ENCODE data around the gene CATSPERZ. TPM values are rescaled to one million over a fixed set of nuclear protein-coding genes. Genes with fewer than 3 reads are reported as not detected.

CATSPERZ gene
- total and polyA plus RNA-seq, 2 of the 8 experiments (the other 6 are each of a cell fraction or from before 2014, with no cell fraction given): 0.77 TPM; not detected in 1

DNA sequence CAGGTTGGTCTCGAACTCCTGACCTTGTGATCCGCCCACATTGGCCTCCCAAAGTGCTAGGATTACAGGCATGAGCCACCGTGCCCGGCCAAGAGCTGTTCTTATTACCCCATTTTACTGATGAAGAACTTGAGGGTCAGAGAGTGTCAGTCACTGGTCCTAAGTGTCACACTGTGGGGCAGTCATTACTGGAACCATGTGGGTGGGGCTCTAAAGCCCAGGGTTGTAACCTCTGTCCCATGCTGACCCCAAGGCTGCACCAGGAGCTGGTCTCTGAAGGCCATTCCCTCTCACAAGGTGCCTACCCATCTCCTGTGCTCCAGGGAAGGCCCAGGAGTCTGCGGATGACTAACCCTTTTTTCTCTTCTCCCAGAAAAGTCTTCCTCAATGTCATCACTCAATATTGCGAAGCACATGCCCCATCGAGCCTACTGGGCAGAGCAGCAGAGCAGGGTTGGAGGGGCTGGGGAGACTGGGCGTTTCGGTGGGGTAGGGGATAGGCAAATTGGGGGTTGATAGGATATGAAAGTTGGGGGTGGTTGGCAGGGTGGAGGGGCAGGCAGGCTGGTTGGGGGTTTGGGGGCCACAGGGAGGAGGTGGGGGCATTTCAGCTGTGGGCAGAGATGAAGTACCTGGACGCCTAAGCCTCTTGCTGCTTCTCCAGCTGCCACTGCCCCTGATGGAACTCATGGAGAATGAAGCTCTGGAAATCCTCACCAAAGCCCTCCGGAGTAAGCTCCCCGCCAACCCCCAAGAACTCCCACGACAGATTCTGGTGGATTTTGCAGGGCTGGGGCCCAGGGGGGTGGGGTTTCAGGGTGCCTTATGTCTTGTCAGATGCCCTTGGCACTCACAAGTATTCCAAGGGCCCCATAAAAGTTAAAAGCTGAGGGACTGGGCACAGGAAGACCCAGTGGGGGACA lies 3.2 kb downstream of the CATSPERZ start:
- no peak overlapping the region for H2BK120ac ChIP-seq (replicated peaks; ENCODE audit: low read depth, low read length)
- no peak overlapping the region; the same call in 1 of the 2 replicates for H3K18ac ChIP-seq (ENCODE audit: extremely low read depth, low read length)
- 0 out of 8 replicates have a peak overlapping the region, but pooled peaks of 2 of the 4 experiments have one; percentile 57 to 59 for H3K4me3 ChIP-seq (ENCODE audit: extremely low read depth in 1 of 4, insufficient read depth in 2 of 4, low read depth in 3 of 4, low read length in 4 of 4)
- H3K4me1 ChIP-seq (replicated peaks in 1 of 4; ENCODE audit: control insufficient read depth in 3 of 4, insufficient read depth in 4 of 4, low read length in 3 of 4): peaks cover 3 to 22% (median 19%) of the 10 kb centered on the region in 4 experiments; a peak in 6 of 7 replicates
- H4K91ac ChIP-seq (replicated peaks; ENCODE audit: insufficient read length, low read length): no peak overlapping the region
- no peak overlapping the region for H3K23ac ChIP-seq (ENCODE audit: insufficient read length)
- H3K4ac ChIP-seq (replicated peaks; ENCODE audit: insufficient read length, low read depth, low read length): no peak overlapping the region
- H3K4me2 ChIP-seq (ENCODE audit: insufficient read depth in 1 of 2, low read depth in 2 of 2, low read length in 2 of 2): peak overlapping the region in 1 of 2 experiments; percentile 38; a peak in 2 of 4 replicates
- no peak overlapping the region for H3K56ac ChIP-seq (replicated peaks; ENCODE audit: insufficient read length, low read depth, low read length)
- peaks cover 11% of the 10 kb centered on the region; the same call in 1 of the 2 replicates for H3K79me1 ChIP-seq (ENCODE audit: low read depth, low read length)
- H2BK5ac ChIP-seq (ENCODE audit: low read depth, low read length): no peak overlapping the region
- no peaks in the 10 kb centered on the region; a peak in 1 of 8 replicates for H3K36me3 ChIP-seq (ENCODE audit: control insufficient read depth in 2 of 4, insufficient read depth in 4 of 4, low read length in 3 of 4)
- no peak overlapping the region for H2AK5ac ChIP-seq (ENCODE audit: low read depth, low read length)
- no peak for DNase-seq (ENCODE audit: low read depth in 1 of 2, low spot score in 2 of 2)
- no peak overlapping the region for H4K8ac ChIP-seq (ENCODE audit: extremely low read depth, insufficient read depth, low read length)
- no peak overlapping the region for H2AFZ ChIP-seq (ENCODE audit: low read length)
- H3K14ac ChIP-seq (ENCODE audit: insufficient read length): no peak overlapping the region
- no peak overlapping the region for H2BK20ac ChIP-seq (ENCODE audit: low read length)
- no peak overlapping the region for H4K5ac ChIP-seq (ENCODE audit: insufficient read length, low read depth, low read length)
- H3K27ac ChIP-seq (ENCODE audit: low read depth, low read length): no peak overlapping the region
- peaks cover 20 to 41% (median 29%) of the 10 kb centered on the region in 4 experiments for H3K27me3 ChIP-seq (replicated peaks in 1 of 4; ENCODE audit: control insufficient read depth in 3 of 4, extremely low read depth in 1 of 4, insufficient read depth in 3 of 4, low read length in 3 of 4)
- H2BK12ac ChIP-seq (ENCODE audit: low read depth, low read length): no peak overlapping the region
- no peak overlapping the region for H3K9ac ChIP-seq (replicated peaks in 1 of 4; ENCODE audit: extremely low read depth in 1 of 4, low read depth in 3 of 4, low read length in 3 of 4)
- FAIRE-seq: no peak
- no peak overlapping the region for H2BK15ac ChIP-seq (ENCODE audit: low read length)
- peaks cover 2 to 3% of the 10 kb centered on the region in 2 experiments for H4K20me1 ChIP-seq (replicated peaks in 1 of 2; ENCODE audit: control insufficient read depth in 1 of 2, insufficient read depth in 2 of 2, low read length in 2 of 2)
- H3K9me3 ChIP-seq (ENCODE audit: insufficient read depth in 2 of 2, low read depth in 1 of 2, low read length in 1 of 2): no peaks in the 10 kb centered on the region; a peak in 1 of 4 replicates
- H3K79me2 ChIP-seq (ENCODE audit: control insufficient read depth in 1 of 2, insufficient read depth in 2 of 2, low read length in 2 of 2): peaks cover 0 to 17% of the 10 kb centered on the region in 2 experiments; a peak in 2 of 4 replicates
- ChIA-PET CTCF (ENCODE audit: partially characterized antibody) (interaction anchor here (0.6 to 20.8 kb wide), 25 partner anchors 8 to 683 kb away, joined by 3 to 614 read pairs (median 4); partner anchors contain the start of genes BAD, CCDC88B, FERMT3 and GPR137), POLR2A (ENCODE audit: partially characterized antibody) (interaction anchor here (0.9 to 5.6 kb wide), 21 partner anchors 10 to 384 kb away, joined by 3 to 57 read pairs (median 6); partner anchors contain the start of genes BAD, FERMT3, GPR137 and PLCB3)
- WGBS, 2 experiments (ENCODE audit: extremely low coverage in 1 of 2, insufficient coverage in 1 of 2, insufficient read length in 1 of 2, insufficient replicate concordance in 2 of 2, low coverage in 1 of 2, low lambda C conversion rate in 2 of 2, missing lambda C conversion rate in 1 of 2): 89% methylated on average over 13 of the region's 13 CpGs; no CpG with 5 or more reads in 1 of the 2 experiments
- peaks cover 15% of the 10 kb centered on the region; the same call in 1 of the 2 replicates for H3K23me2 ChIP-seq (ENCODE audit: low read depth, low read length)
- TF ChIP-seq POU5F1 (IDR thresholded peaks at IDR 0.05; ENCODE audit: low read depth, low read length) (no peak), HDAC2 (IDR thresholded peaks at IDR 0.05; ENCODE audit: borderline replicate concordance in 1 of 2, low read depth in 2 of 2, low read length in 2 of 2) (no peak), POLR2A (IDR thresholded peaks at IDR 0.05; ENCODE audit: control extremely low read depth in 1 of 2, low read depth in 2 of 2, low read length in 2 of 2) (no peak), EZH2 (IDR thresholded peaks at IDR 0.05; ENCODE audit: low read depth, low read length, severe bottlenecking) (no peak), FOSL1 (IDR thresholded peaks at IDR 0.05; ENCODE audit: insufficient read depth, low read depth, low read length) (no peak), PHF8 (conservative IDR thresholded peaks at IDR 0.05; ENCODE audit: low read depth, low read length) (no peak)
- TF ChIP-seq, protein P1, sequence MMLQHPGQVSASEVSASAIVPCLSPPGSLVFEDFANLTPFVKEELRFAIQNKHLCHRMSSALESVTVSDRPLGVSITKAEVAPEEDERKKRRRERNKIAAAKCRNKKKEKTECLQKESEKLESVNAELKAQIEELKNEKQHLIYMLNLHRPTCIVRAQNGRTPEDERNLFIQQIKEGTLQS (IDR thresholded peaks at IDR 0.05; ENCODE audit: insufficient read depth, low read depth, low read length): no peak
